Common myeloid progenitor, CD34-positive (primary cell): ENCODE results near the gene DLG3.

ENCODE experiments used
- CTCF ChIA-PET: fragments of 350-600 bp; sonication (Branson Sonifier 250); formaldehyde crosslinking; loops from one replicate; lab custom pipeline; 2021; ENCODE audit warnings: antibody characterized with exemption; lab: Charles Lee
- POLR2A ChIA-PET: fragments of 350-600 bp; sonication (Branson Sonifier 250); formaldehyde crosslinking; loops from one replicate; lab custom pipeline; 2021; ENCODE audit warnings: antibody characterized with exemption; lab: Charles Lee
- DNase-seq, 3 donors: peaks; one replicate each; pipeline versions ENCODE4 v3.0.0 to v3.0.0-alpha.2; 2013
- H3K27ac ChIP-seq, 2 experiments: 1 replicate in 1 of 2; 2 replicates in 1 of 2; pipeline ENCODE4 v1.7.0; 2013; ENCODE audit warnings: inconsistent platforms in 2 of 2, low read length in 2 of 2, mild to moderate bottlenecking in 2 of 2, low read depth in 1 of 2, moderate library complexity in 1 of 2; ENCODE audit not compliant: severe bottlenecking in 2 of 2, insufficient read depth in 1 of 2, poor library complexity in 1 of 2
- H3K27me3 ChIP-seq, 5 experiments: replicated peaks in 2 of 5; 1 replicate in 3 of 5; 2 replicates in 2 of 5; pipeline versions ENCODE4 v1.6.1 to v1.7.0; 2013; ENCODE audit warnings: low read length in 4 of 5, mild to moderate bottlenecking in 2 of 5, moderate library complexity in 2 of 5, inconsistent platforms in 1 of 5; ENCODE audit not compliant: insufficient read depth in 5 of 5, control insufficient read depth in 4 of 5
- H3K36me3 ChIP-seq, 4 experiments: 1 replicate in 2 of 4; 2 replicates in 2 of 4; pipeline versions ENCODE4 v1.6.1 to v1.7.0; 2013; ENCODE audit warnings: low read length in 3 of 4, control low read depth in 1 of 4, mild to moderate bottlenecking in 1 of 4; ENCODE audit not compliant: control insufficient read depth in 4 of 4, insufficient read depth in 4 of 4
- H3K4me1 ChIP-seq, 4 experiments: 1 replicate in 3 of 4; 2 replicates in 1 of 4; pipeline versions ENCODE4 v1.6.1 to v1.7.1; 2013; ENCODE audit warnings: low read length in 3 of 4, mild to moderate bottlenecking in 3 of 4, control low read depth in 1 of 4, inconsistent platforms in 1 of 4, moderate library complexity in 1 of 4; ENCODE audit not compliant: control insufficient read depth in 4 of 4, insufficient read depth in 4 of 4; ENCODE audit errors: control extremely low read depth in 1 of 4
- H3K4me3 ChIP-seq, 7 experiments: 1 replicate in 4 of 7; 2 replicates in 3 of 7; pipeline versions ENCODE4 v1.5.1 to v1.7.0; 2013; ENCODE audit warnings: mild to moderate bottlenecking in 7 of 7, low read length in 6 of 7, moderate library complexity in 6 of 7, inconsistent platforms in 2 of 7, low read depth in 2 of 7, control low read depth in 1 of 7; ENCODE audit not compliant: insufficient read depth in 4 of 7, control insufficient read depth in 1 of 7; ENCODE audit errors: extremely low read depth in 1 of 7
- H3K9me3 ChIP-seq, 5 experiments: 1 replicate in 4 of 5; 2 replicates in 1 of 5; pipeline versions ENCODE4 v1.6.1 to v1.7.1; 2013; ENCODE audit warnings: low read length in 4 of 5, mild to moderate bottlenecking in 2 of 5, inconsistent platforms in 1 of 5, low read depth in 1 of 5, moderate library complexity in 1 of 5; ENCODE audit not compliant: control insufficient read depth in 4 of 5, insufficient read depth in 2 of 5; ENCODE audit errors: control extremely low read depth in 1 of 5
- WGBS: methylation state at CpG from one replicate; pipeline ENCODE4 v1.1.5; 2013; ENCODE audit not compliant: insufficient coverage; 5-methylcytosine and 5-hydroxymethylcytosine counted together

Gene DLG3

DNA sequence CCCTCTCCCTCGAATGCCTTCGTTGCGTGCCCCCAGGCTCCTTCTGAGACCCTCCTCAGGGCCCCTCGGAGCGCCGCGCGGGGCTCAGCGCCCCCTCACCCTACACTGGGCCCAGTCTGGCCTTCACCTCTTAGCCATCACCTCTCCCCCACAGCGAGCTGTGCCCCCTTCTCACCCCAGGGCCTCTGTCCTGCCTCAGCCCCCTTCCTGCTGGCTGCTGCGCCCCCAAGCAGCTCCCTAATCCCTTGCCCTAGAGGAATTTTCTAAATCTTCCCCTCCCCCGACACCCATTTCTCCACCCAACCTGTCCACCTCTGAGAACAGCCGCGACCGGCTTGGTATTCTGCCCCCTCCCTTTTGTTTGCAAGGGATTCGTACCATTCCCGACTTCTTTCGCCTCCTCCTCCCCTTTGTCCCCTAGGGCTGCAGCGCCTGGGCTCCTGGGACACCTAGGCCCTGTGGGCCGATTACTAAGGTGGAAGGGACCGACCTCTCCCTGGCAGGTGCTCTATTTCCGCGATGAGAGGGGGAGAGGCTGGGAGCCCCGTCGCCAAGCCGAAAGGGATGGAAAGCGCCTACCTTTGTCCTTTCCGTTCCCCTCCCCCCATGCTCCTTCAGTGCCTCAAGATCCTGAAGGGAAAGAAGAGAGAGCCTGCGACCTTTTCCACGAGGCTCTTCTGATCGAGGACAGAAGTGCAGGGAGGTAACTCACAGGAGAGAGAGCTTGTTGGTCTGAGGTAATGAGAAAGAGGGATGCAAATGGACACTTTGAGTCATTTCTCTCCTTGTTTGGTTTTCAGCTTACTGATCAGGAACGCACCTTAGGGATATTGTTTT, 10.9 kb downstream of the DLG3 start:
- Histone ChIP-seq H3K27me3 (peaks cover 0 to 3% (median 0%) of the 10 kb centered on the region in 5 experiments), H3K36me3 (peaks cover 0 to 3% (median under 1%) of the 10 kb centered on the region in 4 experiments), H3K4me1 (peaks cover 7 to 26% (median 15%) of the 10 kb centered on the region in 4 experiments), H3K4me3 (peak overlapping the region; percentile 54 to 85 (median 57)), H3K9me3 (no peaks in the 10 kb centered on the region), H3K27ac (peak overlapping the region in 1 of 2 experiments; percentile 5)
- POLR2A ChIA-PET = no interaction called here
- no peak for DNase-seq
- 26% methylated on average over 26 of the region's 32 CpGs for WGBS
- CTCF ChIA-PET = interaction anchor here (1.2 to 3.0 kb wide), 4 partner anchors 20 to 98 kb away, joined by 3 to 9 read pairs (median 6); no protein-coding TSS in a partner anchor

GRCh38 chrX:70456256-70456655, 11.6 kb downstream of the DLG3 start:
- ChIA-PET POLR2A (no interaction called here), CTCF (interaction anchor here (1.9 to 3.0 kb wide), 2 partner anchors 21 to 97 kb away, joined by 8 to 9 read pairs; no protein-coding TSS in a partner anchor)
- peak overlapping the region in 3 of 7 experiments; percentile 32 to 85 (median 56) for H3K4me3 ChIP-seq
- peaks cover 7 to 26% (median 15%) of the 10 kb centered on the region in 4 experiments for H3K4me1 ChIP-seq
- H3K9me3 ChIP-seq = no peaks in the 10 kb centered on the region
- peak in 2 of 3 donors; percentile 34 to 40 for DNase-seq
- H3K36me3 ChIP-seq = peaks cover 0 to 6% (median 2%) of the 10 kb centered on the region in 4 experiments
- no peak overlapping the region for H3K27ac ChIP-seq
- whole genome bisulfite sequencing = no CpG with 5 or more reads among the region's 2 CpGs
- peaks cover 0 to 3% (median 0%) of the 10 kb centered on the region in 5 experiments for H3K27me3 ChIP-seq

DNA sequence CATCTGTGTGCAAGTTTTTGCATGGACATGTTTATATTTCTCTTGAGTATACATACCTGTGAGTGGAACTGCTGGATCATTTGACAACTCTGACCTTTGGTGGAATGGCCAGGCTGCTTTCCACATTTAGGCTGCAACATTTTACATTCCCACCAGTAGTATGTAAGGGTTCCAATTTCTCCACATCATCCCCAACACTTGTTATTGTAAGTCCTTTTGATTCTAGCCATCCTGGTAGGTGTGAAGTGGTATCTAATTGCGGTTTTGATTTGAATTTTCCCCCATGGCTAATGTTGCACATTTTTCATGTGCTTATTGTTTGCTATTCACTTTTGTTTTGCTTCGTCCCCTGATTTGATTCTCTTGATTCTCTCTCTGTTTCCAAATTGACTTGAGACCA, 16.4 kb downstream of the DLG3 start:
- DNase-seq = no peak
- Histone ChIP-seq H3K36me3 (peaks cover 0 to 6% (median 2%) of the 10 kb centered on the region in 4 experiments), H3K27ac (no peak overlapping the region), H3K9me3 (no peaks in the 10 kb centered on the region), H3K4me1 (peaks cover 0 to 9% (median 4%) of the 10 kb centered on the region in 4 experiments), H3K4me3 (no peak overlapping the region), H3K27me3 (no peaks in the 10 kb centered on the region)
- ChIA-PET CTCF (interaction anchor here (0.7 kb wide), 1 partner anchor 20 kb away, joined by 3 read pairs; no protein-coding TSS in a partner anchor), POLR2A (no interaction called here)
- WGBS = 55% methylated on average over 1 of the region's 2 CpGs

GRCh38 chrX:70464051-70464450, 19.4 kb downstream of the DLG3 start:
- H3K4me1 ChIP-seq = no peaks in the 10 kb centered on the region
- DNase-seq = no peak
- H3K9me3 ChIP-seq = no peaks in the 10 kb centered on the region
- H3K36me3 ChIP-seq = peaks cover 0 to 6% (median 2%) of the 10 kb centered on the region in 4 experiments
- no peak overlapping the region for H3K4me3 ChIP-seq
- ChIA-PET CTCF (no interaction called here), POLR2A (no interaction called here)
- H3K27me3 ChIP-seq = no peaks in the 10 kb centered on the region
- no peak overlapping the region for H3K27ac ChIP-seq

DNA sequence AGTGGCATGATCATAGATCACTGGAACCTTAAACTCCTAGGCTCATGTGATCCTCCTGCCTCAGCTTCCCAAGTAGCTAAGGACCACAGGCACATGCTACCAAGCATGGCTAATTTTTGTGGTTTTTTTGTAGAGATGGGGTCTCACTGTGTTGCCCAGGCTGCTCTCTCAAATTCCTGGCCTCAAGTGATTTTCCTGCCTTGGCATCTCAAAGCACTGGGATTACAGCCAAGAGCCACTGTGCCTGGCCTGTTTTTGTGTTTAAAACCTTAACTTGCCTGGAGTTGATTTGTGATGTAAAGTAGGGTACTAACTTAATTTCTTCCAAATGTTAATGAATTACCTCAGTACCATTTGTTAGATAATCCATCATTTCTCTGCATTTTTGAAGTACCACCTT, 22.3 kb downstream of the DLG3 start:
- ChIA-PET POLR2A (no interaction called here), CTCF (no interaction called here)
- Histone ChIP-seq H3K4me3 (no peak overlapping the region), H3K4me1 (peaks cover 0 to 11% (median 1%) of the 10 kb centered on the region in 4 experiments), H3K27ac (no peak overlapping the region), H3K36me3 (no peaks in the 10 kb centered on the region), H3K9me3 (no peaks in the 10 kb centered on the region), H3K27me3 (no peaks in the 10 kb centered on the region)
- no peak for DNase-seq

- no peak overlapping the region for H3K27ac ChIP-seq
- no peak overlapping the region for H3K4me3 ChIP-seq
- ChIA-PET CTCF (no interaction called here), POLR2A (no interaction called here)
- H3K9me3 ChIP-seq = no peaks in the 10 kb centered on the region
- H3K4me1 ChIP-seq = peaks cover 0 to 11% (median 1%) of the 10 kb centered on the region in 4 experiments
- no CpG with 5 or more reads among the region's 1 CpG for WGBS
- H3K36me3 ChIP-seq = no peaks in the 10 kb centered on the region
- no peak for DNase-seq
- no peaks in the 10 kb centered on the region for H3K27me3 ChIP-seq
Measured at GRCh38 chrX:70468709-70469108, 24.1 kb downstream of the DLG3 start.

GRCh38 chrX:70470850-70471289, 26.2 kb downstream of the DLG3 start:
- CTCF ChIA-PET = no interaction called here
- Histone ChIP-seq H3K27ac (no peak overlapping the region), H3K9me3 (no peaks in the 10 kb centered on the region), H3K27me3 (no peaks in the 10 kb centered on the region), H3K4me3 (peak overlapping the region in 1 of 7 experiments; percentile 7), H3K4me1 (peaks cover 0 to 12% (median 1%) of the 10 kb centered on the region in 4 experiments), H3K36me3 (no peaks in the 10 kb centered on the region)
- POLR2A ChIA-PET = no interaction called here
- WGBS = 69% methylated on average over 2 of the region's 3 CpGs
- DNase-seq = peak in 2 of 3 donors; percentile 78 to 80
